ENCODE data around the gene PGLYRP4.

PGLYRP4 gene

DNA sequence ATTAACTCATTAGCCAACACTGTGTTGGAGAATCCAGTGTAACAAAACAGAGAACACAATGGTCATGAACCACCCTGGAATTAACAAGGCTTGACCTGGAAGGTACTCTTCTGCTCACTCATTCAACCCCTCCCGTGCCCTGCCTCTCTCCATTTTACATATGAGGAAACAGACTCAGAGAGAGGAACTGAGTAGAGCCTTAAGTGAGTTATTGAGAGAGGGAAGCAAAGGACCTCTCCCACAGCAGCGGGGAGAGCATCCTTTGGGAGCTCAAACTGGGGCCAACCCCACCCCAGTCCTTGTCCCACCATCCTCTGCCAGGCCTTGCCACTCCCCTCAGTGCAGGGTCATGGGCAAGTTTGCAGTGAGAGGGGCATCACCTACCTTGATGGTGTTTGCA lies 25.4 kb upstream of the PGLYRP4 start:
- no peak for FAIRE-seq

- FAIRE-seq = no peak
Observed at GRCh38 chr1:153372571-153372970, 23.9 kb upstream of the PGLYRP4 start.

DNA sequence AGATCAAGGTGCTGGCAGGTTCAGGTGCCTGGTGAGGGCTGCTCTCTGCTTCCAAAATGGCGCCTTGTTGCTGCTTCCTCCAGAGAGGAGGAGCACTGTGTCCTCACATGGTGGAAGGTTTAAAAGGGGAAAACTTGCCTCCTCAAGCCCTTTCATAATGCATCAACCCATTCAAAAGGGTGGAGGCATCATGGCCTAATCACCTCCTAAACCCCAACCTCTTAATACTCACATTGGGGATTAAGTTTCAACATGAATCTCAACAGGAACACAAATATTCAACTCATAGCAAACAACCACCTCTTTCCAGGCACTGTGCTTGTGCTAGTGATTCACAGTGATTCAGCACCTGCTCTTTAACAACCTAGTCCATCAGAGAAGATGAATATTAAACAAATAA lies 22.6 kb upstream of the PGLYRP4 start:
- no peak for FAIRE-seq

DNA sequence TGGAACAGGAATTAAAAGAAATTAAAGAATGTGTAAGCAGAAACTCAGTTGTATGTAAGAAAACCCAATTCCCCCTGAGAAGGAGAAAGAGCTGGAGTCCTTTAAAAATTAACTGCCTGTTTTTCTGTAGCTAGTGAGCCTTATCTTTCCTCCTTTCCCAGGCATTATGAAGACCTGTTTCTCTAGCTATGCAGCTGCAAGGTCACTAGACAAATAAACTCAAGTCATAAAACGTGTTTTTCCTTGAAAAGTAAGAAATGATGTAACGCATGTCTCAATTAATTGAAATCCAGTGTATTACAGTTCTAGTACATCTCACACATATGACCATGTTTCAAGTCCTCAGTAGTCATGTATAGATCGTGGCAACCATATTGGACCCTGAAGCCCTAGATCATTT lies 21.5 kb upstream of the PGLYRP4 start:
- FAIRE-seq = no peak

DNA sequence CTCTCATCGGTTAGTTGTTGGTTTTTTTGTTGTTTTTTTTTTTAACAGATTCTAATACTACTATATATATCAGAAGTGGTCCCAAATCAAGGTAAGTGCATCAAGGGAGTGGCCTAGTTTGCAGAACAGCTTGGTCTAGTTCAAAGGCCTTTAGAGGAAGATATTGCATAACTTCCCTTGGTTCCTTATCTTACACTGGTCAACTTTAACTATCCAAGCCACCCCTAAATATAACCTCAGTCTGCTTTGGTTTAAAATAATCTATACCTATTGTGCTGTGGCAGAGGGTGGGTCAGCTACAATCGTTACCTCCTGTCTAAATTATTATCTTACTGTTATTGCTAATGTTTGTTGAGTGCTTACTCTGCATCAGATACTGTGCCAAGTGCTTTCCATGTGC lies 19.9 kb upstream of the PGLYRP4 start:
- no peak for FAIRE-seq

DNA sequence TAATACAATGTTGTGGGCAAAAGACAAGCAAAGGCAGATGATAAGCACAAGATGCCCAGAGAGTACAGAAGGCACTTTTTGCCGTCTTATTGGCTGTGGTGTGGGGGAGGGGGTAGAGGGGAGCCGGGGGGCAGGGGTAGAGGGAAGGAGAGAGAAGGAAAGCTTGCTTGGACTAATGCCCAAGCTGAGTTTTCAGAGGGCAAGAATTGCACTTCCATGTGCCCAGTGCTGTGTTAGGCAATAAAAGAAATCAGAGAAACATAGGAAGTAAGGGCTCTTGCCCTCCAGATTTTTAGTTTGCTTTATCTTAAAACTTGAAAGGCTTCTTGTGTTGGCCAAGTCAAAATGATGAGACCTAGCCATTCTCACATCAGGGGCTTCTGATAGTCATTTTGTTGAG lies 18.4 kb upstream of the PGLYRP4 start:
- FAIRE-seq = no peak

DNA sequence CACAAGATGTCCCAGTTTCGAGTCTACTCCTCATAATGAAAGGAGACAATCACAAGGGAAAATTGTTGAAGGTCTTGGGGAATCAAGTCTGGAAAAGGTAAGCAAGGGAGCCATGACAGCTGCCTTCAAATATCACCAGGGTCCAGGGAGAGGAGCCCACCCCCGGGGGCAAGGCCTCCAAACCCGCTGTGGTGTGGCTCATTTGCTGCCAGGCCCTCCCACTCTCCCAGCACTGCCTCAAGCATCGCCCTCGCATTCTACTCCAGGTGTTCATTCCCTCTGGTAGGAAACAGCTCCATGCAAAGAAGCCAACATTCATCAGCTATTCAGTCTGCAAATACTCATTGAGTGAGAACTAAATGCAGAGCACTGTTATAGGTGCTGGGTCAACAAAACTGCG lies 17.6 kb upstream of the PGLYRP4 start:
- FAIRE-seq = no peak

- no peak for FAIRE-seq
Observed at GRCh38 chr1:153365696-153366095, 17.1 kb upstream of the PGLYRP4 start.

DNA sequence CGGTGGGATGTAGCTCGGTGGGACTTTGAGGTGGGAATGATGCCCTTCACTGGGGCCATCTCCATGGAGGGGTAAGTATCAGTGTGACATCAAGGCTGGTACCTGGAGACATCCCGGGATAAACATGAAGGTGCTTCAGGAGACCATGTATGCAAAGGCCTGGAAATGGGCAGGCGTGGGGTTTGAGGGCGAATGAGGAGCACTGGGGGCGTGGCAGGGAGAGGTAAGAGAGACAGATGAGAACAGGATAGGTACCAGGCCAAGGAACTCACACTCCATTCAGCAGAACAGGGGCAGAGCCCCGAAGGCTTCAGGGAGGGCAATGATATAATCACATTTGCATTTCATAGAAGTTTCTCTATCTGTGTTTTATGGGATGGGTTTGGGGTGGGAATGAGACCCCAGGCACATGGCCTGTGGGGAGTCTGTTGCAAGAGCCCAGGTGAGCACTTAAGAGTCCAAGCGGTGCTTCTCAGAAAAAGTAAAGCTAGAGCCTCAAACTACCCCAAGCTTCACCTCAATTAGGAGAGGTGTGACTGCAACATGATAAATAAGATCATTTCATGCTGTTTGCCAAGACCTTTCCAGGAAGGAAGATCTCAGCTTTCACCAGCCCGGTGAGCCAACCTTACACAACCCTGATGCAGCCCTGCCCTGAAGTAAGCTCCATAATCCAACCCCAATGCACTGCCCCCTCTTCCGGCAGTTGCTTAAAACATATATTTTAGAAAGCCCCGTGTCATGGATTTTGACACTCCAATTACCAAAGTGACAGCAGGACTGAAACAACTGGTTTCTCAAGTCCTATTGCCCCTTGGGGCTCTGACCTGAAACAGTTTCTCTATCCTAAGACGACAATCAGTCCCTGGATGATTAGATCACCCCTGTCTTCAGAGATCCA lies 16.4 kb upstream of the PGLYRP4 start:
- no peak for FAIRE-seq

- no peak for FAIRE-seq
Observed at GRCh38 chr1:153364156-153364555, 15.5 kb upstream of the PGLYRP4 start.

- FAIRE-seq = no peak
Observed at GRCh38 chr1:153363641-153364040, 15.0 kb upstream of the PGLYRP4 start.

- no peak for FAIRE-seq
Observed at GRCh38 chr1:153362187-153362775, 13.6 kb upstream of the PGLYRP4 start.

DNA sequence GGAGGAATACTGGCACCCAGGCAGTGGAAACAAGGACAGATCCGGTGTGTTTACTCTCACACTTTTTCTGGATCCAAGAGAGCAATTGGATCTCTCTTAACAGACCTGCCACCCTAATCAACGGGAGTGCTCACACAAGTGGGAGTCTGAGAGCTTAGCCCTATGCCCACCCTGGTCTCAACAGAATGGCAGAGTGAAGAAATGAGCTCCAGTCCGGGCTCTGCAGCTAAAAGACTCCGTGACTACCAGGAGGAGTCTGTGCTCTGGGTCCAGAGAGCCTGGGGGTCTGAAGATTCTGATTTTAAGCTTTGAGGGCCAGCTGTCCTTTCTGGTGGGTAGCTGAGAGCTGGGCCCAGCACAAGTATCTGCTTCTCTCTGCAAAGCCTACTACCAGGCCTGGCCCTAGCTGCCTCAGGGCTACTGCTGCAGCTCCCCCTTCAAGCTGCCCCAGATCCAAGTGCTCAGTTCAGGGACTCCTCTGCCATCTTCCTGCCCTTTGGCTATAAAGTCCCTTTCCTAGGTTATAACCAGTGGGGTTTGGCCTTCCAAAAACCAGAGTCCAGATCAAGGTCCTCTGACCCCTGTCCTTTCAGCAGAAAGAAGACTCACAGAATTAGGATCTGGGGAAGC lies 13.0 kb upstream of the PGLYRP4 start:
- no peak for FAIRE-seq

- FAIRE-seq = no peak
Observed at GRCh38 chr1:153360592-153361479, 12.2 kb upstream of the PGLYRP4 start.

DNA sequence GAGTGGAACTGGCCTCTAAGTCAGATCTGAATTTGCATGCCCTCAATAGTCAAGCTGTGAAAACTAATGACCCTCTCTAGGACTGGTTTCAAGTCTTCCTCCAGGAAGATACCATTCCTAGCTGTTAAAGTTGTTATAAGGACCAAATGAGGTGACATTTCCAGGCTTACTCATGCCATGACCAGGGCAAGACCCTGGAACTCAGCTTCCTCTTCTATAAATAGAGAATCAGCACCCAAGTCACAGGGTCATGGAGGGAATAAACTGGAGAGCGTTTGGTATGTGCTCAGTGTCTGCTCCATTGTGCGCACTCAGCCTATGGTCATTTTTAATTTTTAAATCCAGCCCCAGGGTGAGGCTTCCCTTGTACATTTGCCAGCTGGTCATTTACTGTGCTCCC lies 11.5 kb upstream of the PGLYRP4 start:
- no peak for FAIRE-seq

GRCh38 chr1:153359241-153359640 lies 10.6 kb upstream of the PGLYRP4 start:
- FAIRE-seq = no peak

DNA sequence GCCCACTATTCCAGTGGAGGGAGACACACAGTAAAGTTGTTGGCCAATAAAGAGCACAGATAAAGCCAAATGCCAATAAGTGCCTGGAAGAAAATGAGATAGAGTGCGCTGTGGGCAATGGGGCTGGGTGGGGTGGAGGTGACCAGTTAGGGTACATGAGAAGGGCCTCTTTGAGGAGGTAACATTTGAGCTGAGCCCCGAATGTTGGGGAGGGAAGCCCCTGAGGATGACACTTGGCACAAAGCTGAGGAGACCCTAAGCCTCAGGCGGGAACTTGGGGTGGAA lies 10.0 kb upstream of the PGLYRP4 start:
- no peak for FAIRE-seq

DNA sequence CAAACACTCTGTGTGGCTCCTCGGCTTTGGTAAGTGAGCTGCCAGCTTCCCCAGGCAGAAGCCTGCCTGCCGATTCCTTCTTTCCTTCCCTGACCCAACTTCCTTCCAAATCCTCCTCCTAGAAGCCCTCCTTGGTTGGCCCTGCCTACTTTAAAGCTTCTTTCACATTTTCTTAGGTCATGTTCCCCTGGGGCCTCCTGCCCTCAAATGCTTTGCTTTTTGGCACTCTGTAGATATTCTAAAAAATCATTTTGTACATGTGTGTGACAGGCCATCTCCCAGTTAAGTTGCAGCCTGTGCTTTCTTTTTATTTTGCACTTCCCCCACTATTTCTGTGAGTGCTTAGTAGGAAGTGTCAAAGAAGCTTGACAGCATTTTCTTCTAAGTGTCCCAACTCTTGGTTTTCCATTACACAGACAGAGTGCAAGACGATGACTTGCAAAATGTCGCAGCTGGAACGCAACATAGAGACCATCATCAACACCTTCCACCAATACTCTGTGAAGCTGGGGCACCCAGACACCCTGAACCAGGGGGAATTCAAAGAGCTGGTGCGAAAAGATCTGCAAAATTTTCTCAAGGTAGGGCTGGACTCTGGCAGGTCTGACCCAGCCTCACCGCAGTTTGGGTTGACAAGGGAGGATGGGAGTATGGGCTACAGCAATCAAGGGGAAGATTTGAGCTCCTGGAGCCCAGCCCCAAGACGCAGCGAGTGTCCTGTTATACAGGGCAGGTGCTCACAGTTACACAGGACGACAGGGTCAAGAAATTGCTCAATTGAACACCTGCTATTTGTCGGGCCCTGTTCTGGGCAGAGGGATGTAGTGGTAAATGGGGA lies 9.4 kb upstream of the PGLYRP4 start, which contains the start of gene S100A9:
TSS of gene S100A9 (plus strand) at position 2 of the 838 bp plus-strand sequence. CDS start at position 432, 430 bp downstream.
- FAIRE-seq = no peak

- no peak for FAIRE-seq
Observed at GRCh38 chr1:153357076-153357852, 8.6 kb upstream of the PGLYRP4 start.

GRCh38 chr1:153356392-153357075 lies 7.9 kb upstream of the PGLYRP4 start:
- no peak for FAIRE-seq

Measured in TTC549 (cell line).